ENCODE measurements around the gene CAPN5. TPM values are rescaled to one million over a fixed set of nuclear protein-coding genes. Genes with fewer than 3 reads are reported as not detected.

The CAPN5 gene
- polyA plus RNA-seq, 2 of the 4 experiments (the other 2 are of a cell fraction) = 9.4 to 12.9 TPM

GRCh38 chr11:77053217-77054015 is 13.4 kb upstream of the CAPN5 start (continued):
- TF ChIP-seq, protein P1, sequence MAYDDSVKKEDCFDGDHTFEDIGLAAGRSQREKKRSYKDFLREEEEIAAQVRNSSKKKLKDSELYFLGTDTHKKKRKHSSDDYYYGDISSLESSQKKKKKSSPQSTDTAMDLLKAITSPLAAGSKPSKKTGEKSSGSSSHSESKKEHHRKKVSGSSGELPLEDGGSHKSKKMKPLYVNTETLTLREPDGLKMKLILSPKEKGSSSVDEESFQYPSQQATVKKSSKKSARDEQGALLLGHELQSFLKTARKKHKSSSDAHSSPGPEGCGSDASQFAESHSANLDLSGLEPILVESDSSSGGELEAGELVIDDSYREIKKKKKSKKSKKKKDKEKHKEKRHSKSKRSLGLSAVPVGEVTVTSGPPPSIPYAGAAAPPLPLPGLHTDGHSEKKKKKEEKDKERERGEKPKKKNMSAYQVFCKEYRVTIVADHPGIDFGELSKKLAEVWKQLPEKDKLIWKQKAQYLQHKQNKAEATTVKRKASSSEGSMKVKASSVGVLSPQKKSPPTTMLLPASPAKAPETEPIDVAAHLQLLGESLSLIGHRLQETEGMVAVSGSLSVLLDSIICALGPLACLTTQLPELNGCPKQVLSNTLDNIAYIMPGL (CRISPR knock-in tag; IDR thresholded peaks at IDR 0.05; ENCODE audit: borderline replicate concordance) = no peak
- TF ChIP-seq MYC (IDR thresholded peaks at IDR 0.05; ENCODE audit: borderline replicate concordance, low read length) (no peak), BCL3 (IDR thresholded peaks at IDR 0.05) (no peak), EP300 (IDR thresholded peaks at IDR 0.05) (no peak), EHF (CRISPR knock-in tag; IDR thresholded peaks at IDR 0.05) (no peak)
- TF ChIP-seq, protein P2, sequence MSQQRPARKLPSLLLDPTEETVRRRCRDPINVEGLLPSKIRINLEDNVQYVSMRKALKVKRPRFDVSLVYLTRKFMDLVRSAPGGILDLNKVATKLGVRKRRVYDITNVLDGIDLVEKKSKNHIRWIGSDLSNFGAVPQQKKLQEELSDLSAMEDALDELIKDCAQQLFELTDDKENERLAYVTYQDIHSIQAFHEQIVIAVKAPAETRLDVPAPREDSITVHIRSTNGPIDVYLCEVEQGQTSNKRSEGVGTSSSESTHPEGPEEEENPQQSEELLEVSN (IDR thresholded peaks at IDR 0.05; ENCODE audit: borderline replicate concordance, low read depth) = no peak

- TF ChIP-seq JUN (IDR thresholded peaks at IDR 0.05) (no peak), MYC (IDR thresholded peaks at IDR 0.05; ENCODE audit: borderline replicate concordance, low read length) (no peak), JUNB (IDR thresholded peaks at IDR 0.05) (no peak), KDM5A (IDR thresholded peaks at IDR 0.05) (no peak)
- TF ChIP-seq, protein P3, sequence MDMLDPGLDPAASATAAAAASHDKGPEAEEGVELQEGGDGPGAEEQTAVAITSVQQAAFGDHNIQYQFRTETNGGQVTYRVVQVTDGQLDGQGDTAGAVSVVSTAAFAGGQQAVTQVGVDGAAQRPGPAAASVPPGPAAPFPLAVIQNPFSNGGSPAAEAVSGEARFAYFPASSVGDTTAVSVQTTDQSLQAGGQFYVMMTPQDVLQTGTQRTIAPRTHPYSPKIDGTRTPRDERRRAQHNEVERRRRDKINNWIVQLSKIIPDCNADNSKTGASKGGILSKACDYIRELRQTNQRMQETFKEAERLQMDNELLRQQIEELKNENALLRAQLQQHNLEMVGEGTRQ (IDR thresholded peaks at IDR 0.05) = no peak
- TF ChIP-seq, protein P4, sequence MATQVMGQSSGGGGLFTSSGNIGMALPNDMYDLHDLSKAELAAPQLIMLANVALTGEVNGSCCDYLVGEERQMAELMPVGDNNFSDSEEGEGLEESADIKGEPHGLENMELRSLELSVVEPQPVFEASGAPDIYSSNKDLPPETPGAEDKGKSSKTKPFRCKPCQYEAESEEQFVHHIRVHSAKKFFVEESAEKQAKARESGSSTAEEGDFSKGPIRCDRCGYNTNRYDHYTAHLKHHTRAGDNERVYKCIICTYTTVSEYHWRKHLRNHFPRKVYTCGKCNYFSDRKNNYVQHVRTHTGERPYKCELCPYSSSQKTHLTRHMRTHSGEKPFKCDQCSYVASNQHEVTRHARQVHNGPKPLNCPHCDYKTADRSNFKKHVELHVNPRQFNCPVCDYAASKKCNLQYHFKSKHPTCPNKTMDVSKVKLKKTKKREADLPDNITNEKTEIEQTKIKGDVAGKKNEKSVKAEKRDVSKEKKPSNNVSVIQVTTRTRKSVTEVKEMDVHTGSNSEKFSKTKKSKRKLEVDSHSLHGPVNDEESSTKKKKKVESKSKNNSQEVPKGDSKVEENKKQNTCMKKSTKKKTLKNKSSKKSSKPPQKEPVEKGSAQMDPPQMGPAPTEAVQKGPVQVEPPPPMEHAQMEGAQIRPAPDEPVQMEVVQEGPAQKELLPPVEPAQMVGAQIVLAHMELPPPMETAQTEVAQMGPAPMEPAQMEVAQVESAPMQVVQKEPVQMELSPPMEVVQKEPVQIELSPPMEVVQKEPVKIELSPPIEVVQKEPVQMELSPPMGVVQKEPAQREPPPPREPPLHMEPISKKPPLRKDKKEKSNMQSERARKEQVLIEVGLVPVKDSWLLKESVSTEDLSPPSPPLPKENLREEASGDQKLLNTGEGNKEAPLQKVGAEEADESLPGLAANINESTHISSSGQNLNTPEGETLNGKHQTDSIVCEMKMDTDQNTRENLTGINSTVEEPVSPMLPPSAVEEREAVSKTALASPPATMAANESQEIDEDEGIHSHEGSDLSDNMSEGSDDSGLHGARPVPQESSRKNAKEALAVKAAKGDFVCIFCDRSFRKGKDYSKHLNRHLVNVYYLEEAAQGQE (IDR thresholded peaks at IDR 0.05) = no peak
- ATAC-seq (no peak), FAIRE-seq (no peak)
These were observed 12.7 kb upstream of the CAPN5 start for GRCh38 chr11:77054084-77054483.

DNA sequence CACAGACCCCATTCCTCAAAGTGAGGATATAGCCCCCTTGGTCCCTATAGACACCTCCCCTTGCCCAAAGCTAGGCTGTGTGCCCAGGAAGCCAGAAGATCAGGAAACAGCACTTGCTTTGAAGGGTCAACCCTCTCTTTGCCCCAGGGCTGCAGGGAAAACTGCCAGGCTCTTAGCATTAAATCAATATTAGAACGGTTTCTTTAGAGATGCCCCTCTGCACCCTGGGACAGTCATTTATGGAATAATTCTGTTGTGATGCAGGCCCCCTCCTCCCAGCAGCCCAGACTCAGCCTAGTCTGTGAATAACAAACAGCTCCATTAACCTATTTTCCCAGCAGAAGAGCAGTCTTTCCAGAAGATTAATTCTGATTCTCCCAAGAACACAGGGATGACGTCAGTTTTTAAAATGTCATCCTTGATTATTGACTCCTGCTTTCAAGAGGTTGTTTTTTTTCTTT is 11.6 kb upstream of the CAPN5 start:
- no peak for FAIRE-seq
- WGBS (ENCODE audit: missing lambda C conversion rate) = 42% methylated on average over 2 of the region's 2 CpGs

More at GRCh38 chr11:77054084-77054483, 12.7 kb upstream of the CAPN5 start:
- ChIA-PET POLR2A (no interaction called here), CTCF (interaction anchor here (0.7 to 12.5 kb wide), 10 partner anchors 9 to 136 kb away, joined by 3 to 242 read pairs (median 4); no protein-coding TSS in a partner anchor)
- Histone ChIP-seq H3K27ac (no peak overlapping the region), H3K4me2 (no peak overlapping the region), H3K9me3 (peaks cover 32% of the 10 kb centered on the region), H3K4me3 (no peak overlapping the region), H3K4me1 (0 out of 3 replicates have a peak, but pooled peaks cover 2% of the 10 kb centered on the region)
- no peak for DNase-seq (ENCODE audit: low read depth in 1 of 2, low spot score in 1 of 2)
- WGBS (ENCODE audit: missing lambda C conversion rate) = 12% methylated on average over 1 of the region's 1 CpG

More for the DNA sequence above, 11.6 kb upstream of the CAPN5 start:
- ChIA-PET POLR2A (no interaction called here), CTCF (interaction anchor here (0.7 to 12.5 kb wide), 6 partner anchors 10 to 60 kb away, joined by 4 to 242 read pairs (median 5); partner anchors contain the start of gene CAPN5)
- H3K27ac ChIP-seq = no peak overlapping the region
- no peak for TF ChIP-seq GATA3 (IDR thresholded peaks at IDR 0.05; ENCODE audit: borderline replicate concordance)
- no peak for TF ChIP-seq NPAS2 (CRISPR knock-in tag; IDR thresholded peaks at IDR 0.05; ENCODE audit: borderline replicate concordance)
- TF ChIP-seq FOXS1 (CRISPR knock-in tag; IDR thresholded peaks at IDR 0.05) = no peak
- TF ChIP-seq CHD2 (IDR thresholded peaks at IDR 0.05; ENCODE audit: low read length, partially characterized antibody) = no peak
- no peak for ATAC-seq
- no peaks in the 10 kb centered on the region for H3K4me1 ChIP-seq
- H3K4me3 ChIP-seq = no peak overlapping the region
- peaks cover 37% of the 10 kb centered on the region for H3K9me3 ChIP-seq
- no peak for DNase-seq (ENCODE audit: low read depth in 1 of 2, low spot score in 1 of 2)
- no peak overlapping the region for H3K4me2 ChIP-seq
